A549 (cell line): Measurements from ENCODE around the gene CPSF7. TPM values are rescaled to one million over a fixed set of nuclear protein-coding genes. Genes with fewer than 3 reads are reported as not detected.
A peak's percentile ranks its signal among the peaks of the same experiment; 100 is the strongest.

Experiments used
- ATAC-seq, 2 experiments: fragments of 200-7000 bp in 1 of 2; fragments of >200 bp in 1 of 2; cut with Nextera tagmentation in 1 of 2; cut with Tn5 transposase in 1 of 2; 3 replicates each; pipeline versions ENCODE4 v1.8.0 to v1.9.1; 2018 to 2020; ENCODE audit warnings: mild to moderate bottlenecking in 1 of 2, moderate library complexity in 1 of 2
- CTCF ChIA-PET: fragments of 300-600 bp; sonication (Branson Sonifier 250); formaldehyde crosslinking; extraction: SDS; loops from one replicate; lab custom pipeline; 2021; ENCODE audit warnings: antibody characterized with exemption, inconsistent platforms; lab: Yijun Ruan, JAX
- POLR2A ChIA-PET: fragments of 350-600 bp; formaldehyde crosslinking; extraction: SDS; loops from one replicate; lab custom pipeline; 2021; ENCODE audit warnings: antibody characterized with exemption, inconsistent platforms; lab: Yijun Ruan, JAX
- DNase-seq, 2 experiments: peaks; one replicate each; pipeline versions ENCODE4 v3.0.0 to v3.0.0-alpha.2; 2011 to 2016; ENCODE audit warnings: low read depth in 1 of 2, low spot score in 1 of 2
- FAIRE-seq: peaks from 2 replicates; lab custom pipeline; 2011; peaks lifted over from hg19 to GRCh38; lab: Jason Lieb, UNC
- H3K27ac ChIP-seq, 2 experiments: fragments of >200 bp; sonication (Bioruptor Twin); formaldehyde crosslinking; 3 replicates each; pipeline ENCODE4 v1.5.1; 2016 to 2017
- H3K4me1 ChIP-seq: fragments of >200 bp; sonication (Bioruptor Twin); formaldehyde crosslinking; 3 replicates; pipeline ENCODE4 v1.6.1; 2016
- H3K4me2 ChIP-seq: fragments of >200 bp; sonication (Bioruptor Twin); formaldehyde crosslinking; 3 replicates; pipeline ENCODE4 v1.6.1; 2016
- H3K4me3 ChIP-seq: fragments of >200 bp; sonication (Bioruptor Twin); formaldehyde crosslinking; 3 replicates; pipeline ENCODE4 v1.5.1; 2016
- H3K9me3 ChIP-seq: fragments of >200 bp; sonication (Bioruptor Twin); formaldehyde crosslinking; 3 replicates; pipeline ENCODE4 v1.6.1; 2016
- BHLHE40 ChIP-seq: IDR thresholded peaks from 2 replicates; pipeline ENCODE4 v1.6.1; 2012; ENCODE audit warnings: low read depth, low read length, inconsistent platforms
- CBX2 ChIP-seq: fragments of 200-600 bp; sonication (generic); IDR thresholded peaks from 2 replicates; pipeline ENCODE4 v1.6.1; 2016; ENCODE audit warnings: low read depth, mild to moderate bottlenecking, borderline replicate concordance
- CHD2 ChIP-seq: fragments of 150-350 bp; IDR thresholded peaks from 2 replicates; pipeline ENCODE4 v1.6.1; 2014; ENCODE audit warnings: low read length; ENCODE audit not compliant: partially characterized antibody
- EHMT2 ChIP-seq: fragments of 200-600 bp; sonication (generic); IDR thresholded peaks from 2 replicates; pipeline ENCODE4 v1.6.1; 2016; ENCODE audit warnings: antibody characterized with exemption, low read depth, mild to moderate bottlenecking, moderate library complexity
- FOSB ChIP-seq: fragments of 250-450 bp; sonication (Bioruptor Pico); IDR thresholded peaks from 2 replicates; pipeline ENCODE4 v1.5.0; 2020; ENCODE audit warnings: mild to moderate bottlenecking, moderate library complexity
- HDAC2 ChIP-seq: fragments of 200-600 bp; sonication (generic); IDR thresholded peaks from 2 replicates; pipeline ENCODE4 v1.6.1; 2016
- HEYL ChIP-seq: fragments of 250-450 bp; sonication (Bioruptor Pico); IDR thresholded peaks from 2 replicates; pipeline ENCODE4 v1.8.0; 2021; ENCODE audit warnings: mild to moderate bottlenecking, moderate library complexity
- HOXA7 ChIP-seq: fragments of 250-450 bp; sonication (Bioruptor Pico); IDR thresholded peaks from 2 replicates; pipeline ENCODE4 v1.5.0; 2020; ENCODE audit warnings: mild to moderate bottlenecking, moderate library complexity
- MAFK ChIP-seq: fragments of 450-650 bp; IDR thresholded peaks from 2 replicates; pipeline ENCODE4 v1.6.1; 2014; ENCODE audit not compliant: partially characterized antibody
- MAZ ChIP-seq: fragments of 150-350 bp; IDR thresholded peaks from 2 replicates; pipeline ENCODE4 v1.6.1; 2014; ENCODE audit warnings: antibody characterized with exemption, low read depth, low read length, borderline replicate concordance
- RAD21 ChIP-seq, 2 experiments: fragments of >200 bp in 1 of 2; sonication (Bioruptor Twin) in 1 of 2; formaldehyde crosslinking in 1 of 2; IDR thresholded peaks in 1 of 2; conservative IDR thresholded peaks in 1 of 2; 2 replicates in 1 of 2; 3 replicates in 1 of 2; pipeline ENCODE4 v1.6.1; 2012 to 2018; ENCODE audit warnings: inconsistent platforms in 1 of 2
- RNF2 ChIP-seq: fragments of 200-600 bp; sonication (generic); IDR thresholded peaks from 2 replicates; pipeline ENCODE4 v1.6.1; 2016; ENCODE audit warnings: low read depth, mild to moderate bottlenecking, antibody characterized with exemption, moderate library complexity, borderline replicate concordance
- ZC3H11A ChIP-seq: fragments of 450-650 bp; IDR thresholded peaks from 2 replicates; pipeline ENCODE4 v1.6.1; 2014; ENCODE audit warnings: antibody characterized with exemption, mild to moderate bottlenecking
- ZFP36 ChIP-seq: fragments of 450-650 bp; IDR thresholded peaks from 2 replicates; pipeline ENCODE4 v1.6.1; 2014; ENCODE audit warnings: borderline replicate concordance; ENCODE audit not compliant: partially characterized antibody
- WGBS: methylation state at CpG from one replicate; pipeline ENCODE4 v1.1.6; 2017; ENCODE audit errors: missing lambda C conversion rate; 5-methylcytosine and 5-hydroxymethylcytosine counted together
- polyA plus RNA-seq, 4 experiments: library from polyadenylated mRNA; depleted of rRNA in 3 of 4; stranded (reverse); fragments of >200 nt; fragmentation: RNase III in 1 of 4; extraction: RNeasy Plus Mini Kit Qiagen cat#74134 plus additional on column Dnase treatment in 1 of 4; gene quantifications; 2 replicates in 3 of 4; 3 replicates in 1 of 4; pipeline ENCODE4 v1.2.3, GENCODE V29; 2011 to 2017
- TF ChIP-seq, protein P1 (sequence below): fragments of >200 bp; sonication (Bioruptor Twin); formaldehyde crosslinking; IDR thresholded peaks from 3 replicates; pipeline ENCODE4 v1.5.1; 2016
- TF ChIP-seq, protein P2 (sequence below): fragments of 150-350 bp; IDR thresholded peaks from 2 replicates; pipeline ENCODE4 v1.6.1; 2014; ENCODE audit warnings: low read depth, mild to moderate bottlenecking, low read length
- TF ChIP-seq, protein P3 (sequence below): fragments of >200 bp; sonication (Bioruptor Twin); formaldehyde crosslinking; IDR thresholded peaks from 2 replicates; pipeline ENCODE4 v1.6.1; 2016
- TF ChIP-seq, protein P4 (sequence below): IDR thresholded peaks from 2 replicates; pipeline ENCODE4 v1.6.1; 2012

CPSF7 gene
- polyA plus RNA-seq, 2 of the 4 experiments (the other 2 are of a cell fraction): 56.7 to 62.9 TPM

DNA sequence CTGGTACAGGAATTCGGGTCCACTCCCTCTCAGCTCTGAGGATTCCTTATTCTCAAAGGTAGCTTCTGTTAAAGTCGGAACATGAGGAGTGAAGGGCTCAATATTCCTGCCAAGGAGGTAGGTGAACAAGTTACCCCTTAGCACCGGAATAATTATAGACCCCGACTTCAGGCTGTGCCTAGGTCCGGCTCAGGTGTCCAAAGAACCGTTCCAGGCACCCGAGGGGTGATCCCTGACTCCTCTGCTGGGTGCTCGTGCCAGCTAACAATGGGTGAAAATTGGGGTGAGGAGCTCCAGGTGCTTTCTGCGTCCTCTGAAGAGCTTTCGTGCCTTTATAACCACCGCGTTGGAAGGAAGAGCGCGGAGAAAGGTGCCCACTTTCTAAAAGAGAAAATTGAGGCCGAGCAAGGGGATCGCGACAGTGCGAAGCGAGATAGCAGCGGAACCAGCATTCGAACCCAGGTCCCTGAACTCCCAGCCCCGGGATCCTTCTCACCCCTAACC, 68.5 kb downstream of the CPSF7 start:
- H3K27ac ChIP-seq: peak overlapping the region; percentile 96 to 97
- no peak for DNase-seq
- 3% methylated on average over 22 of the region's 22 CpGs for whole genome bisulfite sequencing
- H3K4me2 ChIP-seq: peak overlapping the region; percentile 83
- POLR2A ChIA-PET: interaction anchor here (0.5 to 5.2 kb wide), 18 partner anchors 8 to 340 kb away, joined by 3 to 67 read pairs (median 14); partner anchors contain the start of genes CPSF7, DDB1, SDHAF2 and TKFC
- peak overlapping the region; percentile 82 for H3K4me3 ChIP-seq
- peaks cover 15% of the 10 kb centered on the region; the same call in 2 of the 3 replicates for H3K4me1 ChIP-seq
- TF ChIP-seq HDAC2: 0 out of 2 replicates have a peak, but pooled peaks have one; percentile 19
- TF ChIP-seq RNF2: no peak
- TF ChIP-seq HOXA7: no peak
- ATAC-seq: peak in 1 of 2 experiments; percentile 2; a peak in 3 of 6 replicates
- no peaks in the 10 kb centered on the region for H3K9me3 ChIP-seq
- no peak for FAIRE-seq
- CTCF ChIA-PET: interaction anchor here (0.8 to 33.1 kb wide), 7 partner anchors 9 to 74 kb away, joined by 3 to 521 read pairs (median 16); partner anchors contain the start of genes CPSF7, DDB1, SDHAF2 and TKFC

DNA sequence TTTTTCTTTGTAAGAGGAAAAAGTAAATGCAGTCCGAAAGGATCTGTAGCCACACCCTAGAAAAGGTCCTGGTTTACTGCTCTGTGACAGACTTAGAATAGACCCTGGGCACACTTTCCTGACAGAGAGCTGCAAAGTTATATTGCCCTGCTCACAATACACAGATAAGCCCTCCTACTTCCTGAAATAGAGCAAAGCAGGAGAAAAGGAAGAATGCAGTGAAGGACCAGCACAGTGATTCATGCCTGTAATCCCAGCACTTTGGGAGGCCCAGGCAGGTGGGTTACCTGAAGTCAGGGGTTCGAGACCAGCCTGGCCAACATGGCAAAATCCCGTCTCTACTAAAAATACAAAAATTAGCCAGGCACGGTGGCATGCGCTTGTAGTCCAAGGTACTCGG, 70.3 kb downstream of the CPSF7 start:
- WGBS: 94% methylated on average over 6 of the region's 6 CpGs
- Histone ChIP-seq H3K4me2 (no peak overlapping the region), H3K27ac (no peak overlapping the region), H3K4me3 (no peak overlapping the region), H3K4me1 (peaks cover 15% of the 10 kb centered on the region; the same call in 2 of the 3 replicates), H3K9me3 (no peaks in the 10 kb centered on the region)
- FAIRE-seq (no peak), ATAC-seq (no peak), DNase-seq (no peak)
- CTCF ChIA-PET: interaction anchor here (1.4 to 33.1 kb wide), 4 partner anchors 11 to 27 kb away, joined by 3 to 521 read pairs (median 192); partner anchors contain the start of genes DDB1, TKFC and TMEM216
- TF ChIP-seq, protein P1, sequence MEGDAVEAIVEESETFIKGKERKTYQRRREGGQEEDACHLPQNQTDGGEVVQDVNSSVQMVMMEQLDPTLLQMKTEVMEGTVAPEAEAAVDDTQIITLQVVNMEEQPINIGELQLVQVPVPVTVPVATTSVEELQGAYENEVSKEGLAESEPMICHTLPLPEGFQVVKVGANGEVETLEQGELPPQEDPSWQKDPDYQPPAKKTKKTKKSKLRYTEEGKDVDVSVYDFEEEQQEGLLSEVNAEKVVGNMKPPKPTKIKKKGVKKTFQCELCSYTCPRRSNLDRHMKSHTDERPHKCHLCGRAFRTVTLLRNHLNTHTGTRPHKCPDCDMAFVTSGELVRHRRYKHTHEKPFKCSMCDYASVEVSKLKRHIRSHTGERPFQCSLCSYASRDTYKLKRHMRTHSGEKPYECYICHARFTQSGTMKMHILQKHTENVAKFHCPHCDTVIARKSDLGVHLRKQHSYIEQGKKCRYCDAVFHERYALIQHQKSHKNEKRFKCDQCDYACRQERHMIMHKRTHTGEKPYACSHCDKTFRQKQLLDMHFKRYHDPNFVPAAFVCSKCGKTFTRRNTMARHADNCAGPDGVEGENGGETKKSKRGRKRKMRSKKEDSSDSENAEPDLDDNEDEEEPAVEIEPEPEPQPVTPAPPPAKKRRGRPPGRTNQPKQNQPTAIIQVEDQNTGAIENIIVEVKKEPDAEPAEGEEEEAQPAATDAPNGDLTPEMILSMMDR: no peak
- TF ChIP-seq RAD21 (conservative IDR thresholded peaks at IDR 0.05 in 1 of 2, IDR thresholded peaks at IDR 0.05 in 1 of 2) (no peak), CHD2 (no peak), HDAC2 (no peak), MAFK (no peak), EHMT2 (no peak), RNF2 (no peak), ZFP36 (no peak), CBX2 (no peak)
- POLR2A ChIA-PET: interaction anchor here (5.2 kb wide), 1 partner anchor 23 kb away, joined by 67 read pairs; the partner anchor contains the start of genes DDB1 and TKFC

DNA sequence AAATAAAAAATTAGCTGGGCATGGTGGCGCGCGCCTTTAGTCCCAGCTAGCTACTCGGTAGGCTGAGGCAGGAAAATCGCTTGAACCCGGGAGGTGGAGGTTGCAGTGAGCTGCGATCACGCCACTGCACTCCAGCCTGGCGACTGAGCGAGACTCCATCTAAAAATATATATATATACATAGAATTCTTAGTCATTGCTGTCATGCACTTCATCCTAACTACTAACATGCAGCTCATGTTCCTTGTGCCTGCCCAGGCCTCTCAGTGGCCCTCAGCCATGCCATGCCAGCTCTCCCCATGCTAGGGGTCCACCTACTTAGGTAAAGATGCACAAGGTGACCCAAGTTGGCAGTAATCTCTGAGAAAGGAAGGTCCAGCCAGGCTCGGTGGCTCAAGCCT, 71.2 kb downstream of the CPSF7 start:
- H3K4me2 ChIP-seq: no peak overlapping the region
- H3K9me3 ChIP-seq: no peaks in the 10 kb centered on the region
- POLR2A ChIA-PET: interaction anchor here (5.2 kb wide), 1 partner anchor 22 kb away, joined by 67 read pairs; the partner anchor contains the start of genes DDB1 and TKFC
- 98% methylated on average over 11 of the region's 11 CpGs for WGBS
- ATAC-seq (no peak), FAIRE-seq (no peak), DNase-seq (no peak)
- H3K27ac ChIP-seq: no peak overlapping the region
- H3K4me1 ChIP-seq: peaks cover 13% of the 10 kb centered on the region; the same call in 2 of the 3 replicates
- H3K4me3 ChIP-seq: no peak overlapping the region
- TF ChIP-seq BHLHE40 (no peak), FOSB (no peak), ZC3H11A (no peak), MAZ (no peak), HEYL (CRISPR knock-in tag) (no peak)
- TF ChIP-seq, protein P2, sequence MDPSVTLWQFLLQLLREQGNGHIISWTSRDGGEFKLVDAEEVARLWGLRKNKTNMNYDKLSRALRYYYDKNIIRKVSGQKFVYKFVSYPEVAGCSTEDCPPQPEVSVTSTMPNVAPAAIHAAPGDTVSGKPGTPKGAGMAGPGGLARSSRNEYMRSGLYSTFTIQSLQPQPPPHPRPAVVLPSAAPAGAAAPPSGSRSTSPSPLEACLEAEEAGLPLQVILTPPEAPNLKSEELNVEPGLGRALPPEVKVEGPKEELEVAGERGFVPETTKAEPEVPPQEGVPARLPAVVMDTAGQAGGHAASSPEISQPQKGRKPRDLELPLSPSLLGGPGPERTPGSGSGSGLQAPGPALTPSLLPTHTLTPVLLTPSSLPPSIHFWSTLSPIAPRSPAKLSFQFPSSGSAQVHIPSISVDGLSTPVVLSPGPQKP: no peak
- TF ChIP-seq, protein P3, sequence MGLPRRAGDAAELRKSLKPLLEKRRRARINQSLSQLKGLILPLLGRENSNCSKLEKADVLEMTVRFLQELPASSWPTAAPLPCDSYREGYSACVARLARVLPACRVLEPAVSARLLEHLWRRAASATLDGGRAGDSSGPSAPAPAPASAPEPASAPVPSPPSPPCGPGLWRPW: no peak
- TF ChIP-seq, protein P4, sequence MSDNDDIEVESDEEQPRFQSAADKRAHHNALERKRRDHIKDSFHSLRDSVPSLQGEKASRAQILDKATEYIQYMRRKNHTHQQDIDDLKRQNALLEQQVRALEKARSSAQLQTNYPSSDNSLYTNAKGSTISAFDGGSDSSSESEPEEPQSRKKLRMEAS: no peak
- CTCF ChIA-PET: interaction anchor here (1.2 to 33.1 kb wide), 4 partner anchors 9 to 28 kb away, joined by 4 to 521 read pairs (median 188); partner anchors contain the start of genes DDB1, TKFC and TMEM216
